Measurements from ENCODE around the gene GCC2. TPM values are rescaled to one million over a fixed set of nuclear protein-coding genes. Genes with fewer than 3 reads are reported as not detected.
A peak's percentile ranks its signal among the peaks of the same experiment; 100 is the strongest.
"Not testable (repeated sequence)": the region's sequence is repeated elsewhere in the genome, so short reads cannot be mapped to it uniquely, and the experiment has no call there.

GCC2 gene
- total and polyA plus RNA-seq, 2 of the 13 experiments (the other 11 are each of a cell fraction or from before 2014, with no cell fraction given): 17.6 to 22.5 TPM

DNA sequence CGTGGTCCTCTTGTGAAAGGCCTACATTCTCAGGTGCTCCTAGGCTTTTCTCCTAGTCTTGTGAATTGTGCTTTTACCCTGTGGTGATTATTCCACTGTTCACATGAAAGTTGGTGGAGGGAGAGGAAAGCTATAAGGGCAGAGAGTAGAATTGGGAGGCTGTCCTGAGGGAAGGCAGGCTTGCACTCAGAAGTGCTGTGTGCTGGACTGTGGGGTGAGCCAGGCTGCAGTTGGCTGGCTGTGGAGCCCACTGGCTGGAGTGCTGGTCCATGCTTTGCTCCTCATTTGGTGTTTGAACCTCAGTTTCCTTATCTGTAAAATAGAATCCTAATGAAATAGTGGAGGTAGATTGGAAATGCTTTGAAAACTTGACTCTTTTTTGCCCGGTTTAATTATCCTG, 106.6 kb downstream of the GCC2 start:
- peaks cover 80% of the 10 kb centered on the region for H3K79me2 ChIP-seq (ENCODE audit: insufficient read depth, low read length)
- POLR2A ChIA-PET: interaction anchor here (1.0 kb wide), 1 partner anchor 20 kb away, joined by 3 read pairs; no protein-coding TSS in a partner anchor

GRCh38 chr2:108556581-108556980, 107.6 kb downstream of the GCC2 start:
- FAIRE-seq; CTCF ChIA-PET (ENCODE audit: low intra/inter-chr PET ratio, low total read pairs); intact Hi-C loops (cut with micrococcal nuclease; ENCODE audit: unreplicated experiment); H3K27me3 ChIP-seq (ENCODE audit: control insufficient read depth in 1 of 2, insufficient read depth in 2 of 2, low read length in 2 of 2); in situ Hi-C loops (cut with HindIII; ENCODE audit: extremely low pct_ligation_motif_present, low pct_unique_long_range_greater_than_20kb); H3K4me2 ChIP-seq (ENCODE audit: low read depth, low read length); H3K27ac ChIP-seq (ENCODE audit: extremely low read length, insufficient read depth, low read length); POLR2A ChIA-PET; H3K36me3 ChIP-seq (replicated peaks in 1 of 2; ENCODE audit: control insufficient read depth in 1 of 2, insufficient read depth in 2 of 2, low read length in 2 of 2); H3K4me3 ChIP-seq (replicated peaks in 1 of 3; ENCODE audit: insufficient read depth in 1 of 3, low read depth in 2 of 3, low read length in 3 of 3); DNase-seq (ENCODE audit: low spot score); H3K9ac ChIP-seq (ENCODE audit: insufficient read depth, low read depth, low read length); ATAC-seq; H2AFZ ChIP-seq (ENCODE audit: low read length); H4K20me1 ChIP-seq (ENCODE audit: insufficient read depth, low read length); H3K9me3 ChIP-seq (ENCODE audit: low read length): not testable (repeated sequence)
- WGBS (ENCODE audit: low lambda C conversion rate): 93% methylated on average over 2 of the region's 2 CpGs
- Histone ChIP-seq H3K79me2 (ENCODE audit: insufficient read depth, low read length) (peaks cover 86% of the 10 kb centered on the region), H3K4me1 (ENCODE audit: insufficient read depth, low read length) (peaks cover 34% of the 10 kb centered on the region)
- TSS peak; percentile 6 for BruUV-seq (replicated peaks)

More for the DNA sequence above, 106.6 kb downstream of the GCC2 start:
- no TSS peak for BruUV-seq (replicated peaks)
- ATAC-seq (peak; percentile 46), DNase-seq (ENCODE audit: low spot score) (no peak), FAIRE-seq (no peak)
- Histone ChIP-seq H2AFZ (ENCODE audit: low read length) (no peak overlapping the region), H4K20me1 (ENCODE audit: insufficient read depth, low read length) (peaks cover 8% of the 10 kb centered on the region), H3K9me3 (ENCODE audit: low read length) (no peaks in the 10 kb centered on the region), H3K4me3 (replicated peaks in 1 of 3; ENCODE audit: insufficient read depth in 1 of 3, low read depth in 2 of 3, low read length in 3 of 3) (no peak overlapping the region), H3K9ac (ENCODE audit: insufficient read depth, low read depth, low read length) (no peak overlapping the region), H3K27me3 (ENCODE audit: control insufficient read depth in 1 of 2, insufficient read depth in 2 of 2, low read length in 2 of 2) (no peaks in the 10 kb centered on the region), H3K36me3 (replicated peaks in 1 of 2; ENCODE audit: control insufficient read depth in 1 of 2, insufficient read depth in 2 of 2, low read length in 2 of 2) (no peaks in the 10 kb centered on the region), H3K27ac (ENCODE audit: extremely low read length, insufficient read depth, low read length) (no peak overlapping the region), H3K4me1 (ENCODE audit: insufficient read depth, low read length) (peaks cover 27% of the 10 kb centered on the region), H3K4me2 (ENCODE audit: low read depth, low read length) (no peak overlapping the region)
- CTCF ChIA-PET (ENCODE audit: low intra/inter-chr PET ratio, low total read pairs): no interaction called here
- 95% methylated on average over 2 of the region's 2 CpGs for WGBS (ENCODE audit: low lambda C conversion rate)
- TF ChIP-seq, protein P1, sequence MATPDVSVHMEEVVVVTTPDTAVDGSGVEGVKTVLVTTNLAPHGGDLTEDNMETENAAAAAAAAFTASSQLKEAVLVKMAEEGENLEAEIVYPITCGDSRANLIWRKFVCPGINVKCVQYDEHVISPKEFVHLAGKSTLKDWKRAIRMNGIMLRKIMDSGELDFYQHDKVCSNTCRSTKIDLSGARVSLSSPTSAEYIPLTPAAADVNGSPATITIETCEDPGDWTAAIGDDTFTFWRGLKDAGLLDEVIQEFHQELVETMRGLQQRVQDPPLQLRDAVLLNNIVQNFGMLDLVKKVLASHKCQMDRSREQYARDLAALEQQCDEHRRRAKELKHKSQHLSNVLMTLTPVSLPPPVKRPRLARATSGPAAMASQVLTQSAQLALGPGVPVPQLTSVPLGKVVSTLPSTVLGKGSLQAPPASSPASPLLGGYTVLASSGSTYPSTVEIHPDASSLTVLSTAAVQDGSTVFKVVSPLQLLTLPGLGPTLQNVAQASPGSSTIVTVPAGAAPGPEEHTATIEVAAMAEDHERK (CRISPR knock-in tag; IDR thresholded peaks at IDR 0.05; ENCODE audit: low read depth): no peak
- TF ChIP-seq ZNF232 (CRISPR knock-in tag; IDR thresholded peaks at IDR 0.05; ENCODE audit: borderline replicate concordance): no peak
- TF ChIP-seq, protein P2, sequence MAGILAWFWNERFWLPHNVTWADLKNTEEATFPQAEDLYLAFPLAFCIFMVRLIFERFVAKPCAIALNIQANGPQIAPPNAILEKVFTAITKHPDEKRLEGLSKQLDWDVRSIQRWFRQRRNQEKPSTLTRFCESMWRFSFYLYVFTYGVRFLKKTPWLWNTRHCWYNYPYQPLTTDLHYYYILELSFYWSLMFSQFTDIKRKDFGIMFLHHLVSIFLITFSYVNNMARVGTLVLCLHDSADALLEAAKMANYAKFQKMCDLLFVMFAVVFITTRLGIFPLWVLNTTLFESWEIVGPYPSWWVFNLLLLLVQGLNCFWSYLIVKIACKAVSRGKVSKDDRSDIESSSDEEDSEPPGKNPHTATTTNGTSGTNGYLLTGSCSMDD (CRISPR knock-in tag; IDR thresholded peaks at IDR 0.05): no peak
- no peak for TF ChIP-seq ZSCAN30 (CRISPR knock-in tag; IDR thresholded peaks at IDR 0.05)
- TF ChIP-seq, protein P3, sequence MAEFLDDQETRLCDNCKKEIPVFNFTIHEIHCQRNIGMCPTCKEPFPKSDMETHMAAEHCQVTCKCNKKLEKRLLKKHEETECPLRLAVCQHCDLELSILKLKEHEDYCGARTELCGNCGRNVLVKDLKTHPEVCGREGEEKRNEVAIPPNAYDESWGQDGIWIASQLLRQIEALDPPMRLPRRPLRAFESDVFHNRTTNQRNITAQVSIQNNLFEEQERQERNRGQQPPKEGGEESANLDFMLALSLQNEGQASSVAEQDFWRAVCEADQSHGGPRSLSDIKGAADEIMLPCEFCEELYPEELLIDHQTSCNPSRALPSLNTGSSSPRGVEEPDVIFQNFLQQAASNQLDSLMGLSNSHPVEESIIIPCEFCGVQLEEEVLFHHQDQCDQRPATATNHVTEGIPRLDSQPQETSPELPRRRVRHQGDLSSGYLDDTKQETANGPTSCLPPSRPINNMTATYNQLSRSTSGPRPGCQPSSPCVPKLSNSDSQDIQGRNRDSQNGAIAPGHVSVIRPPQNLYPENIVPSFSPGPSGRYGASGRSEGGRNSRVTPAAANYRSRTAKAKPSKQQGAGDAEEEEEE (CRISPR knock-in tag; IDR thresholded peaks at IDR 0.05; ENCODE audit: borderline replicate concordance): no peak
- TF ChIP-seq POGZ (CRISPR knock-in tag; IDR thresholded peaks at IDR 0.05): no peak
- TF ChIP-seq, protein P4, sequence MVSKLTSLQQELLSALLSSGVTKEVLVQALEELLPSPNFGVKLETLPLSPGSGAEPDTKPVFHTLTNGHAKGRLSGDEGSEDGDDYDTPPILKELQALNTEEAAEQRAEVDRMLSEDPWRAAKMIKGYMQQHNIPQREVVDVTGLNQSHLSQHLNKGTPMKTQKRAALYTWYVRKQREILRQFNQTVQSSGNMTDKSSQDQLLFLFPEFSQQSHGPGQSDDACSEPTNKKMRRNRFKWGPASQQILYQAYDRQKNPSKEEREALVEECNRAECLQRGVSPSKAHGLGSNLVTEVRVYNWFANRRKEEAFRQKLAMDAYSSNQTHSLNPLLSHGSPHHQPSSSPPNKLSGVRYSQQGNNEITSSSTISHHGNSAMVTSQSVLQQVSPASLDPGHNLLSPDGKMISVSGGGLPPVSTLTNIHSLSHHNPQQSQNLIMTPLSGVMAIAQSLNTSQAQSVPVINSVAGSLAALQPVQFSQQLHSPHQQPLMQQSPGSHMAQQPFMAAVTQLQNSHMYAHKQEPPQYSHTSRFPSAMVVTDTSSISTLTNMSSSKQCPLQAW (CRISPR knock-in tag; IDR thresholded peaks at IDR 0.05): no peak
- intact Hi-C loops (cut with micrococcal nuclease; ENCODE audit: unreplicated experiment) (no loop called here), in situ Hi-C loops (cut with HindIII; ENCODE audit: extremely low pct_ligation_motif_present, low pct_unique_long_range_greater_than_20kb) (no loop called here)
